Stimulated activated naive CD8-positive, alpha-beta T cell treated with anti-CD3 and anti-CD28 coated beads, Interleukin-15, Interleukin-2, amounts not matched to agents 100 ng/mL and 50 ng/mL, for 24 hours (primary cell): ENCODE measurements around the gene PLK5.
"Not testable (repeated sequence)": the region's sequence is repeated elsewhere in the genome, so short reads cannot be mapped to it uniquely, and the experiment has no call there.

Source experiments
- H3K27ac Mint-ChIP-seq: one replicate; pipeline ENCODE4 v1.8.0; 2021; ENCODE audit warnings: mild to moderate bottlenecking, mixed read lengths
- H3K27me3 Mint-ChIP-seq: one replicate; pipeline ENCODE4 v1.8.0; 2021; ENCODE audit warnings: mixed read lengths
- H3K36me3 Mint-ChIP-seq: one replicate; pipeline ENCODE4 v1.8.0; 2021; ENCODE audit warnings: low read depth, mixed read lengths
- H3K4me1 Mint-ChIP-seq: one replicate; pipeline ENCODE4 v1.8.0; 2021; ENCODE audit warnings: low read depth, mixed read lengths
- H3K4me3 Mint-ChIP-seq: one replicate; pipeline ENCODE4 v1.8.0; 2021; ENCODE audit warnings: mild to moderate bottlenecking, mixed read lengths
- H3K9me3 Mint-ChIP-seq: one replicate; pipeline ENCODE4 v1.8.0; 2021; ENCODE audit warnings: mixed read lengths

The PLK5 gene, protein sequence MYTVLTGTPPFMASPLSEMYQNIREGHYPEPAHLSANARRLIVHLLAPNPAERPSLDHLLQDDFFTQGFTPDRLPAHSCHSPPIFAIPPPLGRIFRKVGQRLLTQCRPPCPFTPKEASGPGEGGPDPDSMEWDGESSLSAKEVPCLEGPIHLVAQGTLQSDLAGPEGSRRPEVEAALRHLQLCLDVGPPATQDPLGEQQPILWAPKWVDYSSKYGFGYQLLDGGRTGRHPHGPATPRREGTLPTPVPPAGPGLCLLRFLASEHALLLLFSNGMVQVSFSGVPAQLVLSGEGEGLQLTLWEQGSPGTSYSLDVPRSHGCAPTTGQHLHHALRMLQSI

DNA sequence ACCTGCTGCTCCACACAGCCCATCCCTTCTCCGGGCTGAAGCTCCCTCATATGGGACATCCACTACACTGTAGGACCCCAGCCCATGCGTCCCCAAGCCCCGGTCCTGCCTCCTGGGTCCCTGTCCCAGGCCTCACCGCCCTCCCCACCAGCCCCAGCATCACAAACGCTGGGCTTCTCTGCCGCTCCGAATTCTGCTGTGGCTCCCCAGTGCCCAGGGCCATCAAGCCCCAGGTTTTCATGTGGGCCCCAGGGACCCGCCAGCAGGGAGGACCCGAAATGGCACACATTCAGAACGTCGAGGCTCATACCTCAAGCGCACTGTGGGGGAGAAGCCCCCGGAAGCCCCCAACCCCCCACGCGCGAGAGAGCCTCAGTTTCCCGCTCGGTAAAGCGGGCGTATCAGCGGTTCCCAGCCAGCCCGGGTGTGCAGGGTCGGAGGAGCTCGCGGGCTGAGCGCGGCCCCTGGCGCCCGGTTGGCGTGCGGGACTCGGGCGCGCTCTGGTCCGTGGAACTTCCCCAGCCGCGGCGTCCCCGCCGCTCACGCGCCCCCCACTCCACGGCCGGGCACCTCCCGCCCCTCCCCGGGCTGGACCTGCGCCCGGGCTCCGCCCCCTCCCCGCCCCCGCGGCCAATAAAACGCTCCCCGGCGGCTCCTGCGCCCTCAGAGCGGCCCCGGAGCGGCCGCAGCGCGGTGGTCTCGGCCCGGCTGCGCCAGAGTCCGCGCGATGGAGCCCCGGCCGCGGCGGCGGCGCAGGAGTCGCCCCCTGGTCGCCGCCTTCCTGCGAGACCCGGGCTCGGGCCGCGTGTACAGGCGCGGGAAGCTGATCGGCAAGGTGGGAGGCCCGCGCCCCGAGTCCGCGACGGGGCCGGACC lies at the start of gene PLK5:
Gene PLK5 (plus strand): TSS at position 666 of the 875 bp plus-strand sequence. CDS start 2,920 bp downstream, outside the sequence.
- Mint-ChIP-seq H3K4me3 (no peak within 1 kb of the TSS), H3K4me1 (peaks cover 6% of the 10 kb centered on the region), H3K27me3 (peaks cover 36% of the 10 kb centered on the region), H3K9me3 (no peaks in the 10 kb centered on the region), H3K36me3 (no peaks in the 10 kb centered on the region), H3K27ac (no peak within 1 kb of the TSS)

DNA sequence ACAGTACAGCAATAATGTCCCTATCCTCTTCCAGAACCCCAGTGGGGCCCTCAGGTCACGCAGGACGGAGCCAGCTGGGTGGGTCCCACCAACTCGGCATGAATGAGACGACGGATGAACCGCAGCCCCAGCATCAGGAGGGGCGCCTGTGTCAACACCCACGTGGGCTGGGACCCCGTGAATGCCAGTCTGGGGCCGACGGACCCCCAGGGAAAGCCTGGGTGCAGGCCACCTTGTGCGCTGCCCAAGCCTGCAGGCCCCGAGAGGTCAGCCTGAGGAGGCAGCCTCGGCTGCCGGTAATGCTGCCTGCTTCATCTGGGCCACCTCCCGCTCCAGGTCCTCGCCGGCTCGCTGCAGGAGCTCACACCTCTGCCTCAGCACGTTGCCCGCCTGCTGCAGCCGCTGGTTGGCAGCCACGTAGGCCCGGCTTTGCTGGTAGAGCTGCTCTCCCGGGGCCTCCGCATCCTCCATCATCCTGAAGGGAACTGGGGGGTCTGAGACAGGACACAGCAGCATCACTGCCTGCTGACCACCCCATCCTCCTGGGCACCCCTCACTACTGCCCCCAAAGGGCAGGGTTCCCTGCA lies 49.0 kb upstream of the PLK5 start:
- no peak overlapping the region for H3K27ac Mint-ChIP-seq
- no peak overlapping the region for H3K4me3 Mint-ChIP-seq
- no peaks in the 10 kb centered on the region for H3K27me3 Mint-ChIP-seq
- no peaks in the 10 kb centered on the region for H3K9me3 Mint-ChIP-seq
- peaks cover 6% of the 10 kb centered on the region for H3K36me3 Mint-ChIP-seq
- H3K4me1 Mint-ChIP-seq = peaks cover 36% of the 10 kb centered on the region

DNA sequence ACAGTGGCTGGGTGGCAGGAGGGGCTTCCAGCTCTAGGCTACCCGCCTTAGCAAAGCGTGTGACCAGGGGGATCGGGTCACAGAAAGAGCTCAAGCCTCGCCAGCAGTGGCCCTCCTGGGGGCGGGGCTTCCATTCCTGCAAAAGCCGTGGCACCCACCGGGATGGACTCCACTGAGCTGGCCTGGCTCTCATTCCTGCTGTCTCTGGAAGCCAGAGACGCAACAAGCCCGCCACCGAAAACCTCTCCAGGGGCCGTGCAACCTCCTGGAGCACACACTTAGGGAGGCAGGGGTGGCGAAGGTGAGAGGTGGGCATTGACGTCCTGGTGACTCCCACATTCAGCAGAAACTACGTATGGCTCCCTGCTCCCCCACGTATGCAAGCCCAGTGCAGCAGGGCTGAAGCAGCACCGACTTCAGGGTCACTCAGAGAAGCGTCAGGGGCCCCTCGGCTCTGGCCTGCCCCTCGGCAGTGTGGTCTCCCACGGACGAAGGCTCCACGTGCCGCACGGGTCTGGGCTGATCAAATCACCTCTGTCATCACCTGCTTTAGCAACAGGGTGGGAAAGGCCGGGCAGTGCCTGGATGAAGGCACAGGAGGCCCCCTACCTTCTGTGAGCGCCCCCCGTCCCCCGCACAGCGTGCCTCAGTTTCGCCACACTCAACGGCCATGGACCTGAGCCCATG lies 48.0 kb upstream of the PLK5 start:
- Mint-ChIP-seq H3K27me3 (no peaks in the 10 kb centered on the region), H3K36me3 (peaks cover 6% of the 10 kb centered on the region), H3K9me3 (no peaks in the 10 kb centered on the region), H3K4me3 (no peak overlapping the region), H3K27ac (no peak overlapping the region), H3K4me1 (peaks cover 33% of the 10 kb centered on the region)

DNA sequence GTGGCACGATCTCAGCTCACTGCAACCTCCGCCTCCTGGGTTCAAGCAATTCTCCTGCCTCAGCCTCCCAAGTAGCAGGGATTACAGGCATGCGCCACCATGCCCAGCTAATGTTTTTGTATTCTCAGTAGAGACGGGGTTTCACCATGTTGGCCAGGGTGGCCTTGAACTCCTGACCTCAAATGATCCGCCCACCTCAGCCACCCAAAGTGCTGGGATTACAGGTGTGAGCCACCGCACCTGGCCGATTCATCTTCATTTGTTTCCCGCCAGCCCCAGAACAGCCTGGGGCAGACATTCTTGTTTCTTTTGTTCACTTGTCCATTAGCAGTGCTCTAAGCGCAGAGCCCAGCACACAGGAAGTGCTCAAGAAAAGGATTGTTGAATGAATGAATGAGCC lies 46.8 kb upstream of the PLK5 start:
- H3K27me3 Mint-ChIP-seq, H3K27ac Mint-ChIP-seq, H3K9me3 Mint-ChIP-seq, H3K36me3 Mint-ChIP-seq: not testable (repeated sequence)
- H3K4me3 Mint-ChIP-seq = peak overlapping the region; percentile 92
- H3K4me1 Mint-ChIP-seq = peaks cover 26% of the 10 kb centered on the region

DNA sequence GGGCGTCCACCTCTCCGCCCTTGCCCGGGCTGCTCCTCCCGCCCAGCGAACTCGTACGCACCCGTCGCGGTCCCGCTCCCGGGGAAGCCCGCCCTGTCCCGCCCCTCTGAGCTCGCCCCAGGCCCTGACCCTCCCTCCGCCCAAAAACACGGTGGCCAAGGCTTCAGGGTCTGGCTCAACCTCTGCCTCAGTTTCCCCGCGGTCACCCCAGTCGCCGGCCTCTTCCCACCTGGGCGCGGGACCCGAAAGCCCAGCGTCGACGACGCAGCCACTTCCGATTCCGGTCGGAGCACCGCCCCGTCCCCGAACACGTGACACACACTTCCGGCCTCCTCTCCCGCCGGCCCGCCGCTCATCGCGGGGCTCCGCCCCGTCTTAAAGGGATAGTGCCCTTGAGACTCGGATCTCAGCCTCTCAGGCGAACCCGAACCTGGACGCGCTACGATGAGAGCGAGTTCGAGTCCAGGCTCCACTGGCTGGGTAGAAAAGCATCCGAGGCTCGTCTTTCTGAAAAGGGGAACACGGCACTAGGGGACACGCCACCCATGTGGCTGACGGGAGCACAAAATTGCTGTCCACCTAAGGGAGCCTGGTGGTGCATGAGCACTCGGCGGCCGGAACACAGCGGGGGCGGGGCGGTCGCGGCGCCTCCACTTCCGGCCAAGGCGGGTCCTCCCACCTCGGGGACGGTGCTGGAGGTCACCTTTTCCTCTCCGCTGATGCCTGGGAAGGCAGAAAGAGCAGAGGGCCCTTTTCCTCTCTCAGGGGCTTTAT lies 44.8 kb upstream of the PLK5 start, which contains the start of gene C19orf25:
Gene C19orf25 (minus strand): TSS at position 282 of the 774 bp plus-strand sequence. CDS start 312 bp downstream, outside the sequence.
- H3K4me1 Mint-ChIP-seq = peaks cover 20% of the 10 kb centered on the region
- peaks cover 6% of the 10 kb centered on the region for H3K36me3 Mint-ChIP-seq
- H3K27ac Mint-ChIP-seq = peak within 1 kb of the TSS; percentile 97
- H3K9me3 Mint-ChIP-seq = no peaks in the 10 kb centered on the region
- H3K27me3 Mint-ChIP-seq = no peaks in the 10 kb centered on the region
- H3K4me3 Mint-ChIP-seq = peak within 1 kb of the TSS; percentile 92

DNA sequence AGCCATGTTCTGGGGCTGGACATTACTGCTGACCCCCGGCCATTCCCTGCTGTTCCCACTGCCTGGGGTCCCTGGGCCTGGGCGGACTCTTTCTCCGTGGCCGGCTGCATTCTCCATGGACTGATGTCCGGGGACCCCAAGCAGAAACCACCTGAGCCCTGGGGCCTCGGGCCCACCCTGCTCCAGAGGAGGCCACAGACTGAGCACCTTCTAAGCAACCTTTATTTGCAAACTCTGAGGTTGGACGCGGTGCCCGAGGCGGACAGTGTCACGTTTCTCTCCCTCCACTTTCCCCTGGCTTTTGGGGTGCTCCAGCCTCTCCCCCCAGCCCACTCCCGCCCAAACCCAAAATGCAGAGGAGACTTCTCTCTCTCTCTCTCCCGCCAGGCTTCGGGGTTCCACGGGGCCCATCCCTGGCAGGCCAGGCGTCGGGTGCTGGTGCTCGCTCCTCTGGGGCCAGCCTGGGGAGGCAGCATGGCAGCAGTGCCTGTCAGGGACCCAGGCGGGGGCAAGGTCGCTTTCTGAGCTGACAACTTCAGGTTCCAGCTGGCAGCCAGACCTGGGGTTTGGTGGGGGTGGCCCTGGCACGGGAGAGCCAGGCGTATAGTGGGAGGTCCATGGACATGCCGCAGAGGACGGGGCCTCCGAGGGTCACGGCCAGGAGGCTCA lies 42.5 kb upstream of the PLK5 start:
- H3K4me1 Mint-ChIP-seq = peaks cover 20% of the 10 kb centered on the region
- H3K9me3 Mint-ChIP-seq = no peaks in the 10 kb centered on the region
- no peak overlapping the region for H3K27ac Mint-ChIP-seq
- H3K4me3 Mint-ChIP-seq = no peak overlapping the region
- H3K27me3 Mint-ChIP-seq = no peaks in the 10 kb centered on the region
- H3K36me3 Mint-ChIP-seq = peaks cover 6% of the 10 kb centered on the region

DNA sequence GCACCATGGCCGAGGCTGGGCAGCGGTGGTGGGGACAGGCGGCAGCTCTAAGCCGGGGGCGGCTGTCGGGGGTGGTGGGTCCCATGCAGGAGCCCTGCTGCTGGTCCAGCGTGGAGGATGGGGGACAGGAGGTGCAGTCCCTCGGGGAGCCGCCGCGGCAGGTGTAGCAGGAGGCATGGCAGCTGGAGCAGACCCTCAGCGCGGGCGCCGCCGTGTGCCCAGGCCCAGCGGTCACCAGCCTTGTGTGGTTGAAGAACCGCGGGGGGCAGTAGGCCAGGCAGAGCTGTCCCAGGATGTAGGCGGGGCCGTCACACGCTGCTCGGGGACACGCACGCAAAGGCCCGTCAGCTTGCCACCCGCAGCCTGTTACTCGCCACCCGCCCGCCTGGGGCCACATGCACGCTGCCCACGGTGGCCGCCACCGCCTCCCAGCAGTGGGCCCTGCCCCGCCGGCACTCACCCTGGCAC lies 42.0 kb upstream of the PLK5 start:
- no peaks in the 10 kb centered on the region for H3K9me3 Mint-ChIP-seq
- no peaks in the 10 kb centered on the region for H3K27me3 Mint-ChIP-seq
- H3K36me3 Mint-ChIP-seq = peaks cover 6% of the 10 kb centered on the region
- H3K4me3 Mint-ChIP-seq = no peak overlapping the region
- H3K4me1 Mint-ChIP-seq = peaks cover 19% of the 10 kb centered on the region
- no peak overlapping the region for H3K27ac Mint-ChIP-seq

DNA sequence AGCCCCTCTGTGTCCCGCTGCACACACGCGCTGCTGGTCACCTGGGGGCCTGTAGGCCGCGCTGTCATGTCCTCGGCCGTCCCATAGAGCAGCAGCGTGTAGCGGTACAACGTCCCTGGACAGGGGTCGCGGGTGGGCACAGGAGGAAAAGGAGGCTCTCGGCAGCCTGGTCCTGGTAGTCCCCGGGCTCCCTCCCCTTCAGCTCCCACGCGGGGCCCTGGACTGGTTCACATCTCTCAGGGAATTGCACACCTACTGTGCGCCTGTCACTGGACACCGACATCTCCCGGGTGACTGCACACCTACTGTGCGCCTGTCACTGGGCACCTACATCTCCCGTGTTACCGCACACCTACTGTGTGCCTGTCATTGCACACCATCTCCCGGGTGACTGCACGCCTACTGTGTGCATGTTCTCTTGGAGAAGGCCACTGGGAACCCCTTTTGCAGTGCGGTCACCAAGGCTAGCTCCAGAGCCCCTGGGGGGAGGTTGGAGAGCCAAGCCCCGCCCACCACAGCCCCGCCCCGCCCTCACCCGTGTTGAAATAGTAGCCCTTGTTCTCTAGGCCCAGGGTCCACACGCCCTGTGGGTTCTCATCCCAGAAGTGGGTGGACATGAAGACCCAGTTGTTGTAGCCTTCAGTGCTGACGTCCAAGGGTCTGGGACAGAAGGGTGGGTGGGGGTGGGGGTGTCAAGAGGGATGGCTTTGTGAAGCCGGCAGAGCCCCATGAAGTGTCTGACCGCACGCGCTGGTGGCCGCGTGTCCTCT lies 41.3 kb upstream of the PLK5 start:
- H3K4me3 Mint-ChIP-seq = no peak overlapping the region
- H3K27me3 Mint-ChIP-seq = no peaks in the 10 kb centered on the region
- H3K9me3 Mint-ChIP-seq = no peaks in the 10 kb centered on the region
- no peak overlapping the region for H3K27ac Mint-ChIP-seq
- H3K36me3 Mint-ChIP-seq = peaks cover under 1% of the 10 kb centered on the region
- H3K4me1 Mint-ChIP-seq = peaks cover 13% of the 10 kb centered on the region

DNA sequence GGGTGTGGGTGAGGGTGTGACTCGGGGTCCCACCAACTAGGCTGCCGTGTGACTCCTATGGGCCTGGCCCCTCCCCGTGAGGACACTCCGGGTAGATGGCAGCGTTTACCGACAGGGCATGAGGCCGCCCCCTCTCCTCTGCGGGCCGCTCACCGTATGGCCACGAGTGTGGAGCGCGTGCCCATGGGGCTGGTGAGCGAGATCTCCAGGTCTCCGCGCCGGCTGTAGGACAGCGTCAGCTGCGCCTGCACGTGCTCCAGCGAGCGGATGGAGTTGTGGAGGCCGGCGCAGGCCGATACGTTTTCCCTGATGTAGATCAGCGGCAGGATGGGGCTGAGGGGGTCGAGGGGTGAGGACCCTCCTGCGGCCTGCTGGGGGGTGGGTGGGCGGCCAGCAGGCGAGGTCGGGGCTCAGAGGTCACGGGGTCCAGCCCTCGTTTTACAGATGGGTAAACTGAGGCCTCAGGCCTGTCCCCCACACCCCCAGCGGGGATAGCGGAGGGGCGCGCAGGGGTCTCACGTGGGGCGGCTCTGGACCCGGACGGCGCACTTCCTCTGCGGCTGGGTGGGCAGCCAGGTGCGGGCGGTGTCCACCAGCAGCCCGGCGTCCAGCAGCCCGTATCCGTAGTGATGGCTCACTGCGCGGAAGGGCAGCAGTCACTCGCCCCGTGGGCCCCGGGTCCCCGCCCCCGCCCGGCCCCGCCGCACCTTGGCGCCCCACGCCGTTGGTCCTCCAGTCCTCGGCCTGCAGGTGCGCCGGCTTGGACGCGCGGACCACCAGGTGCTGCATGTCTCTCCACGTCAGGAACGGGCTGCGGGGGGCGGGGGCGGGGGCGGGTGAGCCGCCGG lies 40.5 kb upstream of the PLK5 start:
- no peaks in the 10 kb centered on the region for H3K9me3 Mint-ChIP-seq
- H3K4me3 Mint-ChIP-seq = no peak overlapping the region
- peaks cover 9% of the 10 kb centered on the region for H3K4me1 Mint-ChIP-seq
- H3K27ac Mint-ChIP-seq = no peak overlapping the region
- no peaks in the 10 kb centered on the region for H3K27me3 Mint-ChIP-seq
- no peaks in the 10 kb centered on the region for H3K36me3 Mint-ChIP-seq

DNA sequence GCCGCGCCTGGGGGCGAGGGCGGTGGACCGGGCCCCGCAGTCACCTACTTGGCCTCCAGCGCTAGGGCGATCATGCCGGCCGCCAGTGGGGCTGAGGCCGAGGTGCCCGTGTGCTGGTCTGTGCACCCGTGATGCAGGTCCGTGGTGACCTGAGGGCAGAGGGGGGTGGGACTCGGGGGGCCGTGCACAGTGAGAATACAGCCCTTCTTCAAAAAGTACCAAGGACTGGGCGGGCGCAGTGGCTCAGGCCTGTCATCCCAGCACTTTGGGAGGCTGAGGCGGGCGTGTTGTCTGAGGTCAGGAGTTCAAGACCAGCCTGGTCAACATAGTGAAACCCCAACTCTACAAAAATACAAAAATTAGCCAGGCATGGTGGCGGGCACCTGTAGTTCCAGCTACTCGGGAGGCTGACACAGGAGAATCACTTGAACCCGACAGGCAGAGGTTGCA lies 39.9 kb upstream of the PLK5 start:
- Mint-ChIP-seq H3K27ac (no peak overlapping the region), H3K9me3 (no peaks in the 10 kb centered on the region), H3K27me3 (no peaks in the 10 kb centered on the region), H3K4me1 (peaks cover 7% of the 10 kb centered on the region), H3K4me3 (no peak overlapping the region), H3K36me3 (no peaks in the 10 kb centered on the region)

DNA sequence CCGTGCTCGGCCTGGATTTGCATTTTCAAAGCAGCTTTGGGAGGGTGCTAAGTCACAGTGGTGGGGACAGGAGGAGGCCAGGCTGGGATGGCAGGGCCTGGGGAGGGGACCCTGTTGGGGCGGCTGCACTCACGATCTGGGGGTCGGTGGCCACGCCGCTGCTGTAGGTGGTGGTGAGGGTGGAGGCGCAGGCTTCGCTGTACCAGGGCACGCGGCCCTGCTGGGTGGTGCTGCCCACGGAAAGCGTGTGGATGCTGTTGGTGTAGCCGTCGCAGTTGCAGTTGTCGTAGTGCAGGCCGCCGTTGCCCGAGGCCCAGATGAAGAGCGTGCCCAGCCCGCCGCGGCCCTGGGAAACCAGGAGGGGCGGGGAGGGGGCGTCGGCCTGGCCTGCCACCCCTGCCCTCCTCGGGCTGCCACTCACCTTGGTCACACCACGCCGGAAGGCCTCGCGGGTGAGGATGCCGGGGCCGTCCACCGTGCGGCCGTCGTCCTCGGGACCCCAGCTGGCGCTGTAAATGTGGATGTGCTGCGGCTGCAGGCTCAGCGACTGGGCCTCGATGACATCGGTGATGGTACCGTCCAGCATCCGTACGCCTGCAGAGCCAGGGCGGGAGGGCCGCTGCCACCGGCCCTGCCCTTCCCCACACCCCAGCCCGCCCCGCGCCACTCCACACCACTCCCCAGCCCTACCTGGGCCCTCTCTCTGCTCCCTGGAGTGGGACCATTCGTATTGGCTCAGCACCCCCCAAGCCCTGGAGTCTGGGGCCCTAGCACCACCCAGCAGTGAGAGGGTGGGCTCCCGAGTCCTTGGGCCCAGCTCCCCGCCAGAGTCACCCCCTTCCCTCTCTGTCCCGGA lies 36.9 kb upstream of the PLK5 start:
- Mint-ChIP-seq H3K27me3 (peaks cover 4% of the 10 kb centered on the region), H3K36me3 (no peaks in the 10 kb centered on the region), H3K9me3 (no peaks in the 10 kb centered on the region), H3K27ac (no peak overlapping the region), H3K4me3 (no peak overlapping the region), H3K4me1 (peaks cover 13% of the 10 kb centered on the region)
